Prostate gland (tissue), 2 donors: ENCODE measurements around the gene ZC3H12A. TPM values are rescaled to one million over a fixed set of nuclear protein-coding genes. Genes with fewer than 3 reads are reported as not detected.

ENCODE experiments used
- DNase-seq: peaks from one replicate; pipeline ENCODE4 v3.0.0-alpha.2; 2019; ENCODE audit warnings: low spot score
- H3K27ac ChIP-seq, 2 donors: fragments of 200-600 bp; sonication (generic); 2 replicates each; pipeline ENCODE4 v1.5.1; 2017 to 2019
- H3K27me3 ChIP-seq: fragments of 200-600 bp; sonication (generic); replicated peaks from 2 replicates; pipeline ENCODE4 v1.5.1; 2019; ENCODE audit not compliant: insufficient read depth
- H3K36me3 ChIP-seq, 2 donors: fragments of 200-600 bp; sonication (generic); 1 replicate in 1 of 2; 2 replicates in 1 of 2; pipeline versions ENCODE4 v1.5.1 to v1.8.1; 2017 to 2019
- H3K4me1 ChIP-seq: fragments of 200-600 bp; sonication (generic); replicated peaks from 2 replicates; pipeline ENCODE4 v1.5.1; 2019
- H3K4me3 ChIP-seq, 2 donors: fragments of 200-600 bp; sonication (generic); 2 replicates each; pipeline ENCODE4 v1.5.1; 2017 to 2019
- H3K9me3 ChIP-seq: fragments of 200-600 bp; sonication (generic); 2 replicates; pipeline ENCODE4 v1.5.1; 2017
- POLR2A ChIP-seq: fragments of 450-650 bp; IDR thresholded peaks from one replicate; pipeline ENCODE4 v1.6.1; 2016; ENCODE audit warnings: antibody characterized with exemption, mild to moderate bottlenecking
- POLR2AphosphoS5 ChIP-seq: sonication (generic); formaldehyde crosslinking; IDR thresholded peaks from one replicate; pipeline ENCODE4 v1.6.1; 2017; ENCODE audit warnings: antibody characterized with exemption
- WGBS: methylation state at CpG from one replicate; pipeline ENCODE4 v1.1.5; 2018; 5-methylcytosine and 5-hydroxymethylcytosine counted together
- intact Hi-C: fragments of 100-400 bp; cut with DNase I; formaldehyde crosslinking; loops from one replicate; pipeline ENCODE4 v1.14.2; 2022
- total RNA-seq, 2 donors: library from RNA; depleted of rRNA; stranded (reverse); fragments of >200 nt; gene quantifications; one replicate each; pipeline ENCODE4 v1.1.0, GENCODE V29; 2016
- TF ChIP-seq, protein P1 (sequence below), 4 experiments: fragments of 200-600 bp in 2 of 4; fragments of 450-650 bp in 2 of 4; sonication (generic) in 2 of 4; IDR thresholded peaks; 1 replicate in 3 of 4; 2 replicates in 1 of 4; pipeline ENCODE4 v1.5.1; 2016 to 2019; ENCODE audit warnings: antibody characterized with exemption in 4 of 4, mild to moderate bottlenecking in 2 of 4, moderate library complexity in 2 of 4

Gene ZC3H12A
- total RNA-seq = 10 to 100 TPM; 74.4 to 97.1 TPM

DNA sequence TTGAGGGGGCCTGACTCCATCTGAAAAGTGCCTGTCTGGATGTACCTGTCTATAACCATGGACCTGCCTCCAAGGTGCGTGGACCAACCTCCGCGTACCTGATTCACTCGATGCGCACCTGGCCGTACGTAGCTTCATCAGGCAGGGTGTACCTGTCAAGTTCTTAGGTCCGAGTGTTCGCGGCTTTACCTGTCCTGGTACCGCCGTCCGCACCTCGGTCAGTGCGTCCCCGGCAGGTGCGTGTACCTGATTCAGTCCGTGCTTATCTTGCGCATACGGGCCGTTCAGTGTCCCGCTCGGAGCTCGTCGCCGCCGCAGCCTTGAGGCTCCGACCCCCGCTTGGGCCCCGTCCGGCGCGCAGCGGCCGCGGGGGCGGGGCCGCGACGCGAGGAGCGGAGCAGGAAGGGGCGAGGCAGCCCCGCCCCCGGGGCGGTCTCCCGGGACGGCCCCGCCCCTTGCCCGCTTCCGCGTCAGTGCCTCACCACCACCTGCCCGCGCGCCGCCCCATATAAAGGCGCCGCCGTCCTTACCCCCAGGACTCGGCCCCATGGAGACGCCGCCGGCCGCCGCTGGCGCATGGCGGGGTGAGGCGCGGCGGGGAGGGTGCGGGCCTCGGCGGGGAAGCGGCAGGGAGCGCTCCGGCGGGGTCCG, at the start of gene ZC3H12A:
Gene ZC3H12A (plus strand): TSS at position 535 of the 651 bp plus-strand sequence. CDS start 917 bp downstream, outside the sequence.
- Histone ChIP-seq H3K4me1 (peaks cover 16% of the 10 kb centered on the region), H3K27ac (peak within 1 kb of the TSS; percentile 94 to 97), H3K36me3 (peaks cover 7 to 16% of the 10 kb centered on the region in 2 donors), H3K27me3 (no peaks in the 10 kb centered on the region), H3K4me3 (peak within 1 kb of the TSS; percentile 89 to 94), H3K9me3 (no peaks in the 10 kb centered on the region)
- peak; percentile 89 for TF ChIP-seq POLR2AphosphoS5
- TF ChIP-seq, protein P1, sequence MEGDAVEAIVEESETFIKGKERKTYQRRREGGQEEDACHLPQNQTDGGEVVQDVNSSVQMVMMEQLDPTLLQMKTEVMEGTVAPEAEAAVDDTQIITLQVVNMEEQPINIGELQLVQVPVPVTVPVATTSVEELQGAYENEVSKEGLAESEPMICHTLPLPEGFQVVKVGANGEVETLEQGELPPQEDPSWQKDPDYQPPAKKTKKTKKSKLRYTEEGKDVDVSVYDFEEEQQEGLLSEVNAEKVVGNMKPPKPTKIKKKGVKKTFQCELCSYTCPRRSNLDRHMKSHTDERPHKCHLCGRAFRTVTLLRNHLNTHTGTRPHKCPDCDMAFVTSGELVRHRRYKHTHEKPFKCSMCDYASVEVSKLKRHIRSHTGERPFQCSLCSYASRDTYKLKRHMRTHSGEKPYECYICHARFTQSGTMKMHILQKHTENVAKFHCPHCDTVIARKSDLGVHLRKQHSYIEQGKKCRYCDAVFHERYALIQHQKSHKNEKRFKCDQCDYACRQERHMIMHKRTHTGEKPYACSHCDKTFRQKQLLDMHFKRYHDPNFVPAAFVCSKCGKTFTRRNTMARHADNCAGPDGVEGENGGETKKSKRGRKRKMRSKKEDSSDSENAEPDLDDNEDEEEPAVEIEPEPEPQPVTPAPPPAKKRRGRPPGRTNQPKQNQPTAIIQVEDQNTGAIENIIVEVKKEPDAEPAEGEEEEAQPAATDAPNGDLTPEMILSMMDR (IDR thresholded peaks at IDR 0.05) = peak in 2 of 4 experiments; percentile 11 to 14
- peak; percentile 98 for TF ChIP-seq POLR2A
- WGBS = under 1% methylated on average over 34 of the region's 78 CpGs
- intact Hi-C loops = no loop called here
- DNase-seq = peak; percentile 93

DNA sequence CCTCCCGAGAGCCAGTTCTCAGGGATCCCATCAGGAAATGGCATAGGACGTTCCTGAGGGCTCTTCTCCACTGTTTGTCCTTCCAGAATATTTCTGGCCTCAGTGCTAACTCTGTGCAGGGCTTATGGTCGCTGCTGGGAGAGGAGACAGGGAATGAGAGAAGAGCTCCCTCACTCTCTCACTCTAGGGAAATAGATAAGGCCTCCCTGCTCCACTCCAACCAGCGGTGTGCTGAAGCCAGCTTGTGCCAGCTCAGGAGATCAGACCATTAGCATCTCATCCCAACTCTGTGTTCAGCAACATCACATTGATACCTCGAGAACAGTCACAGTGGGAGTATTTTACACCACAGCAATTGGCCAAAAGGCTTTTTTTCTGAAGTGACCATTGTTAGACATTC, 49.2 kb upstream of the ZC3H12A start:
- no peak for DNase-seq
- Histone ChIP-seq H3K27ac (no peak overlapping the region), H3K9me3 (no peaks in the 10 kb centered on the region), H3K27me3 (peaks cover 5% of the 10 kb centered on the region), H3K4me3 (no peak overlapping the region), H3K36me3 (no peaks in the 10 kb centered on the region), H3K4me1 (no peaks in the 10 kb centered on the region)
- 45% methylated on average over 5 of the region's 5 CpGs for WGBS
- TF ChIP-seq POLR2A = no peak
- TF ChIP-seq, protein P1 (IDR thresholded peaks at IDR 0.05) = no peak
- TF ChIP-seq POLR2AphosphoS5 = no peak
- intact Hi-C loops = no loop called here

DNA sequence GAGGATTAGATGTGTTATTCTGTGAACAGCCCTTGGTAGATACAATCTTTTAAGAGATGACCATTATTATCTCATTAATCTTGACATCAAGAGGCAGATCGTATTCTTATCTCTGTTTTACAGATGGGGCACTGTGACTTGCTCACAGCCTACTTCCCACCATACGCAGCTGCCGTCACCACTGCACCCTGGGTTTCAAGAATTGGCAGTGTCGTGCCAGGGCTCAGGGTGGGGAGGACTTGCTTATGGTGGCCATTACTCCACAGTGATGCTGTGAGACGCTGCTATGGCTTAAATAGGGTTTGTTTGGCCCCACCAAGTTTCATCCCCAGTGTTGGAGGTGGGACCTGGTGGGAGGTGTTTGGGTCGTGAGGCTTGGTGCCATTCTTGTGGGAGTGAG, 45.4 kb upstream of the ZC3H12A start:
- TF ChIP-seq POLR2A (no peak), POLR2AphosphoS5 (no peak)
- TF ChIP-seq, protein P1 (IDR thresholded peaks at IDR 0.05) = no peak
- H3K36me3 ChIP-seq = no peaks in the 10 kb centered on the region
- no peaks in the 10 kb centered on the region for H3K27me3 ChIP-seq
- H3K4me1 ChIP-seq = no peaks in the 10 kb centered on the region
- no peaks in the 10 kb centered on the region for H3K9me3 ChIP-seq
- intact Hi-C loops = no loop called here
- no peak for DNase-seq
- H3K27ac ChIP-seq = no peak overlapping the region
- H3K4me3 ChIP-seq = no peak overlapping the region
- WGBS = 39% methylated on average over 6 of the region's 6 CpGs

DNA sequence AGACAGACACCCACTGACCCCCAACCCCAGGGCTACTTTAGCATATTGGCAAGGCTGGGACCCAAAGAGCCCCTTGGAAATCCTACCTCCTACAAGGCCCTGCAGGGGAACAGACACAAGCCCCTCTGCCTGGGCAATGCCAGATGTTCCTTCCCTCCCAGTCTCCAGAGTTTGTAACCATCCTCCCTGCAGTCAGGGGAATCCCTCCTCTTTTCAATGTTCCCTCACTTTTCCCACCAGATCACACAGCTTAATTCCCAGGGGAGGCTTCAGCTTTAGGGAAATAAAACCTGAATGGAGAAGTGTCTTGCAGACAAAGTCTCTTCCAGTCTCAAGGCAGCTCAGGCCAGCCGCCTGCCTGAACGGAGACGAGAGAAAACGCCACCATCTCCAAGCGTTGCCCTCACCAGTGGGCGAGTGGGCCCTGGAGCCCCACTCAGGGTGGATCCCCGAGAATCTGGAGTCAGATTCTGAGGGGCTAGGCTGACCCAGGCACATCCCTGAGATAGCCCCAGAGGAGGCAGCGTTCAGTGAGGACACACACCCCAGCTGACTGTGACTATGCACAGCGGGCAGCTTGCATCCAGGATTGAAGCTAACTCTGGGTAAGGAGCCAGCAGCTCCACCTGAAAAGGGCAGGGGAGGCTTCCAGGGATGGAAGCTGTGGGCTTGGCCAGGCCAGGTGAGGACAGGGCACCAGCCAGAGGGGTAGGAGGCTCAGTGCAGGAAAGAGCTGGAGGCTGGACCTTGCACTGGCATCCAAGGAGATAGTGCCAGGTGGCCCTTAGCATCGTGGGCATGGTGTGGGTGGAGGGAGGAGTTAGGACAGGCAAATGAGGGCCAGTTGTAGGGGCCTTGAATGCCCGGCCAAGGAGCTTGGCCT, 44.0 kb upstream of the ZC3H12A start:
- Histone ChIP-seq H3K4me1 (no peaks in the 10 kb centered on the region), H3K36me3 (no peaks in the 10 kb centered on the region), H3K4me3 (no peak overlapping the region), H3K27ac (no peak overlapping the region), H3K9me3 (no peaks in the 10 kb centered on the region), H3K27me3 (no peaks in the 10 kb centered on the region)
- no peak for DNase-seq
- 66% methylated on average over 11 of the region's 11 CpGs for WGBS
- TF ChIP-seq, protein P1 (IDR thresholded peaks at IDR 0.05) = no peak
- TF ChIP-seq POLR2AphosphoS5 (no peak), POLR2A (no peak)
- intact Hi-C loops = no loop called here
